Measurements from ENCODE around the gene GJA4.

- TF ChIP-seq, protein P1, sequence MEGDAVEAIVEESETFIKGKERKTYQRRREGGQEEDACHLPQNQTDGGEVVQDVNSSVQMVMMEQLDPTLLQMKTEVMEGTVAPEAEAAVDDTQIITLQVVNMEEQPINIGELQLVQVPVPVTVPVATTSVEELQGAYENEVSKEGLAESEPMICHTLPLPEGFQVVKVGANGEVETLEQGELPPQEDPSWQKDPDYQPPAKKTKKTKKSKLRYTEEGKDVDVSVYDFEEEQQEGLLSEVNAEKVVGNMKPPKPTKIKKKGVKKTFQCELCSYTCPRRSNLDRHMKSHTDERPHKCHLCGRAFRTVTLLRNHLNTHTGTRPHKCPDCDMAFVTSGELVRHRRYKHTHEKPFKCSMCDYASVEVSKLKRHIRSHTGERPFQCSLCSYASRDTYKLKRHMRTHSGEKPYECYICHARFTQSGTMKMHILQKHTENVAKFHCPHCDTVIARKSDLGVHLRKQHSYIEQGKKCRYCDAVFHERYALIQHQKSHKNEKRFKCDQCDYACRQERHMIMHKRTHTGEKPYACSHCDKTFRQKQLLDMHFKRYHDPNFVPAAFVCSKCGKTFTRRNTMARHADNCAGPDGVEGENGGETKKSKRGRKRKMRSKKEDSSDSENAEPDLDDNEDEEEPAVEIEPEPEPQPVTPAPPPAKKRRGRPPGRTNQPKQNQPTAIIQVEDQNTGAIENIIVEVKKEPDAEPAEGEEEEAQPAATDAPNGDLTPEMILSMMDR (IDR thresholded peaks at IDR 0.05; ENCODE audit: poor library complexity, severe bottlenecking), result no peak
- TF ChIP-seq POLR2AphosphoS5 (IDR thresholded peaks at IDR 0.05), result no peak
- no peak for TF ChIP-seq REST (IDR thresholded peaks at IDR 0.05; ENCODE audit: borderline replicate concordance)
- TF ChIP-seq SMC3 (conservative IDR thresholded peaks at IDR 0.05; ENCODE audit: poor library complexity), result no peak
- TF ChIP-seq EP300 (conservative IDR thresholded peaks at IDR 0.05; ENCODE audit: poor library complexity, severe bottlenecking), result no peak
- no peak for TF ChIP-seq TAF1 (IDR thresholded peaks at IDR 0.05; ENCODE audit: low read depth)
Observed at GRCh38 chr1:34790985-34791384, 1.8 kb upstream of the GJA4 start.

Measured in neural cell (in vitro differentiated cells).